Measurements from ENCODE around the gene SPATA13. TPM values are rescaled to one million over a fixed set of nuclear protein-coding genes. Genes with fewer than 3 reads are reported as not detected.

Gene SPATA13
- total RNA-seq, 4 donors from 2014 or later: 10.0 to 24.6 (median 13.4) TPM

- TF ChIP-seq POLR2AphosphoS5 (IDR thresholded peaks at IDR 0.05) (no peak), EP300 (IDR thresholded peaks at IDR 0.05) (no peak), POLR2A (IDR thresholded peaks at IDR 0.05) (no peak), CTCF (IDR thresholded peaks at IDR 0.05) (no peak)
- no peak for ATAC-seq
- Histone ChIP-seq H3K4me1 (peaks cover 0 to 25% (median 0%) of the 10 kb centered on the region in 3 donors), H3K9me3 (no peaks in the 10 kb centered on the region), H3K4me3 (no peak overlapping the region), H3K27me3 (no peaks in the 10 kb centered on the region), H3K36me3 (peaks cover 0 to 52% of the 10 kb centered on the region in 2 donors), H3K27ac (no peak overlapping the region)
- 86 to 94% methylated on average over 3 to 10 of the region's 10 CpGs for WGBS, 2 donors (ENCODE audit: low coverage in 1 of 2)
These were observed 124.5 kb downstream of the SPATA13 start for GRCh38 chr13:24284889-24285565.

GRCh38 chr13:24286624-24287023 is 126.1 kb downstream of the SPATA13 start:
- ATAC-seq: no peak
- WGBS, 2 donors (ENCODE audit: low coverage in 1 of 2): 94% methylated on average over 6 of the region's 11 CpGs; no CpG with 5 or more reads in 1 of the 2 donors

GRCh38 chr13:24287748-24288287 is 127.3 kb downstream of the SPATA13 start:
- TF ChIP-seq CTCF (IDR thresholded peaks at IDR 0.05) (no peak), POLR2AphosphoS5 (IDR thresholded peaks at IDR 0.05) (no peak), POLR2A (IDR thresholded peaks at IDR 0.05) (no peak), EP300 (IDR thresholded peaks at IDR 0.05) (no peak)
- Histone ChIP-seq H3K4me1 (peaks cover 0 to 2% (median 0%) of the 10 kb centered on the region in 3 donors), H3K4me3 (no peak overlapping the region), H3K27me3 (no peaks in the 10 kb centered on the region), H3K36me3 (peaks cover 0 to 76% of the 10 kb centered on the region in 2 donors), H3K9me3 (no peaks in the 10 kb centered on the region), H3K27ac (no peak overlapping the region)
- WGBS, 2 donors (ENCODE audit: low coverage in 1 of 2): 83% methylated on average over 2 of the region's 8 CpGs; no CpG with 5 or more reads in 1 of the 2 donors
- ATAC-seq: no peak

More at GRCh38 chr13:24286624-24287023, 126.1 kb downstream of the SPATA13 start:
- H3K4me1 ChIP-seq: peaks cover 0 to 14% (median 0%) of the 10 kb centered on the region in 3 donors
- TF ChIP-seq POLR2A (IDR thresholded peaks at IDR 0.05) (no peak), EP300 (IDR thresholded peaks at IDR 0.05) (no peak), CTCF (IDR thresholded peaks at IDR 0.05) (no peak)
- no peaks in the 10 kb centered on the region for H3K27me3 ChIP-seq
- no peak overlapping the region for H3K4me3 ChIP-seq
- peaks cover 0 to 67% of the 10 kb centered on the region in 2 donors for H3K36me3 ChIP-seq
- no peak overlapping the region for H3K27ac ChIP-seq
- H3K9me3 ChIP-seq: no peaks in the 10 kb centered on the region

GRCh38 chr13:24288870-24289269 is 128.3 kb downstream of the SPATA13 start:
- Histone ChIP-seq H3K27me3 (no peaks in the 10 kb centered on the region), H3K4me1 (no peaks in the 10 kb centered on the region), H3K27ac (peak overlapping the region in 2 of 4 donors; percentile 22 to 32), H3K4me3 (no peak overlapping the region), H3K36me3 (peaks cover 0 to 83% of the 10 kb centered on the region in 2 donors), H3K9me3 (no peaks in the 10 kb centered on the region)
- no peak for TF ChIP-seq EP300 (IDR thresholded peaks at IDR 0.05)
- TF ChIP-seq POLR2AphosphoS5 (IDR thresholded peaks at IDR 0.05): peak; percentile 19
- no peak for TF ChIP-seq CTCF (IDR thresholded peaks at IDR 0.05)
- no peak for TF ChIP-seq POLR2A (IDR thresholded peaks at IDR 0.05)
- WGBS, 2 donors (ENCODE audit: low coverage in 1 of 2): 71 to 79% methylated on average over 5 of the region's 5 CpGs
- peak; percentile 36 for ATAC-seq
